Thoracic aorta (tissue), 2 donors: ENCODE measurements around the gene GALNT7. TPM values are rescaled to one million over a fixed set of nuclear protein-coding genes. Genes with fewer than 3 reads are reported as not detected.

Experiments used
- ATAC-seq: fragments of 150-250 bp; one replicate; pipeline ENCODE4 v1.8.0; 2017; ENCODE audit warnings: low read depth; ENCODE audit not compliant: insufficient number of reproducible peaks, low FRiP score
- DNase-seq: peaks from one replicate; pipeline ENCODE4 v3.0.0-alpha.2; 2020; ENCODE audit warnings: low spot score
- H3K27ac ChIP-seq, 2 donors: fragments of 200-600 bp; sonication (generic); 1 replicate in 1 of 2; 2 replicates in 1 of 2; pipeline ENCODE4 v1.5.1; 2016; ENCODE audit warnings: mild to moderate bottlenecking in 2 of 2, moderate library complexity in 2 of 2
- H3K27me3 ChIP-seq: fragments of 200-600 bp; sonication (generic); replicated peaks from 2 replicates; pipeline ENCODE4 v1.6.0; 2016; ENCODE audit warnings: mild to moderate bottlenecking; ENCODE audit not compliant: insufficient read depth
- H3K36me3 ChIP-seq: fragments of 200-600 bp; sonication (generic); one replicate; pipeline ENCODE4 v1.5.1; 2016
- H3K4me1 ChIP-seq, 2 donors: fragments of 200-600 bp; sonication (generic); 1 replicate in 1 of 2; 2 replicates in 1 of 2; pipeline versions ENCODE4 v1.5.1 to v1.6.0; 2016; ENCODE audit warnings: low read depth in 2 of 2, mild to moderate bottlenecking in 1 of 2; ENCODE audit not compliant: control insufficient read depth in 1 of 2
- H3K4me3 ChIP-seq: fragments of 200-600 bp; sonication (generic); 2 replicates; pipeline ENCODE4 v1.5.1; 2016; ENCODE audit warnings: mild to moderate bottlenecking
- H3K9me3 ChIP-seq: fragments of 200-600 bp; sonication (generic); 2 replicates; pipeline ENCODE4 v1.5.1; 2016
- CTCF ChIP-seq: fragments of 200-600 bp; sonication (generic); IDR thresholded peaks from one replicate; pipeline ENCODE4 v1.5.1; 2019; ENCODE audit warnings: antibody characterized with exemption
- total RNA-seq, 2 donors: library from RNA; depleted of rRNA; stranded (reverse); fragments of >200 nt; gene quantifications; one replicate each; pipeline versions ENCODE4 v1.1.0 to v1.2.3, GENCODE V29; 2016

GALNT7 gene
- total RNA-seq, 2 donors from 2014 or later, result 12.7 to 23.1 TPM

- no peaks in the 10 kb centered on the region for H3K4me1 ChIP-seq
- H3K36me3 ChIP-seq, result no peaks in the 10 kb centered on the region
- no peaks in the 10 kb centered on the region for H3K27me3 ChIP-seq
- H3K27ac ChIP-seq, result no peak overlapping the region
- no peaks in the 10 kb centered on the region for H3K9me3 ChIP-seq
- no peak for ATAC-seq
- TF ChIP-seq CTCF, result no peak
- H3K4me3 ChIP-seq, result no peak overlapping the region
- no peak for DNase-seq
Measured at GRCh38 chr4:173258866-173259265, 90.3 kb downstream of the GALNT7 start.

GRCh38 chr4:173259310-173259709, 90.7 kb downstream of the GALNT7 start:
- no peak for TF ChIP-seq CTCF
- no peak for DNase-seq
- Histone ChIP-seq H3K9me3 (no peaks in the 10 kb centered on the region), H3K36me3 (no peaks in the 10 kb centered on the region), H3K4me3 (no peak overlapping the region), H3K4me1 (peaks cover 0 to 3% of the 10 kb centered on the region in 2 donors), H3K27ac (no peak overlapping the region), H3K27me3 (no peaks in the 10 kb centered on the region)
- ATAC-seq, result no peak

- no peak overlapping the region for H3K4me3 ChIP-seq
- no peaks in the 10 kb centered on the region for H3K9me3 ChIP-seq
- no peaks in the 10 kb centered on the region for H3K27me3 ChIP-seq
- H3K27ac ChIP-seq, result no peak overlapping the region
- no peaks in the 10 kb centered on the region for H3K36me3 ChIP-seq
- DNase-seq (no peak), ATAC-seq (no peak)
- H3K4me1 ChIP-seq, result peaks cover 4 to 12% of the 10 kb centered on the region in 2 donors
- no peak for TF ChIP-seq CTCF
Measured at GRCh38 chr4:173261052-173261451, 92.4 kb downstream of the GALNT7 start.

- H3K9me3 ChIP-seq, result no peaks in the 10 kb centered on the region
- no peaks in the 10 kb centered on the region for H3K27me3 ChIP-seq
- no peaks in the 10 kb centered on the region for H3K36me3 ChIP-seq
- DNase-seq (no peak), ATAC-seq (no peak)
- H3K4me1 ChIP-seq, result peaks cover 4 to 12% of the 10 kb centered on the region in 2 donors
- no peak overlapping the region for H3K4me3 ChIP-seq
- H3K27ac ChIP-seq, result no peak overlapping the region
- no peak for TF ChIP-seq CTCF
Measured at GRCh38 chr4:173262375-173262774, 93.8 kb downstream of the GALNT7 start.

- ATAC-seq, result no peak
- H3K4me3 ChIP-seq, result no peak overlapping the region
- no peaks in the 10 kb centered on the region for H3K27me3 ChIP-seq
- no peaks in the 10 kb centered on the region for H3K9me3 ChIP-seq
- H3K27ac ChIP-seq, result no peak overlapping the region
- H3K36me3 ChIP-seq, result no peaks in the 10 kb centered on the region
- TF ChIP-seq CTCF, result no peak
- no peak for DNase-seq
- peaks cover 4 to 12% of the 10 kb centered on the region in 2 donors for H3K4me1 ChIP-seq
Measured at GRCh38 chr4:173264245-173264644, 95.6 kb downstream of the GALNT7 start.
